ENCODE results near the gene GALNT17.
"Not testable (repeated sequence)": the region's sequence is repeated elsewhere in the genome, so short reads cannot be mapped to it uniquely, and the experiment has no call there.

The GALNT17 gene

DNA sequence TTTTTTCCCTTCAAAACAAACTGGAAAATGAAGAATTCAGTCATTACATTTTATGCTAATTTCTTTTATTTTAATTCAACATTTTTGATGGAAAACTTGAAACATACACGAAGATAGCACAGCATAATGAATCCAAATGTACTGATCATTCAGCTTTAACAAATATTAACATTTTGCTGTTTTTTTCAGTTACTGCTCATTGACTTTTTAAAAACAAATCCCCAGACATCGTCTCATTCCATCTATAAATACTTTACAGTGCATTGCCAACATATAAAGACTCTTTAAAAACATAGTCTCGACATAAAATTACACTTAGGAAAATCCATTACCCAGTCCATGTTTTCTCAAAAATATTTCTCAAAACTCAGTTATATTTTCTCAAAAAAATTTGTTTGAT, 452.3 kb downstream of the GALNT17 start:
- no peak for DNase-seq

DNA sequence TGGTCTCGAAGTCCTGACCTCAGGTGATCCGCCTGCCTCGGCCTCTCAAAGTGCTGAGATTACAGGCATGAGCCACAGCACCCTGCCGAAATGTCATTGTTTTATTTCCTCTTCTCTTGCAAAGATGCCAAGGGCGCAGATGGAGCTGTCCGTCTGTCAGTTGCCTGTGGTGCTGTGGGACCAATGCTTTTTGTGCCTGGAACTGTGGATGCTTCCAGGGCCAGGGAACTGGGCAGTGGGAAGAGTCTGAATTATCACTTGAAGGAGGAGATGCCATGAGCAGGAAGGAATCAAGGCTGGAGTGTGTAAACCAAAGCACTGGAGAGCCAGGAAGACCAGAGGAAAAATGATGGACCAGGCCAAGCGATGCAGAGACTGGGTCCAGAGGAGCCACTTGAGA, 459.9 kb downstream of the GALNT17 start:
- DNase-seq: no peak

DNA sequence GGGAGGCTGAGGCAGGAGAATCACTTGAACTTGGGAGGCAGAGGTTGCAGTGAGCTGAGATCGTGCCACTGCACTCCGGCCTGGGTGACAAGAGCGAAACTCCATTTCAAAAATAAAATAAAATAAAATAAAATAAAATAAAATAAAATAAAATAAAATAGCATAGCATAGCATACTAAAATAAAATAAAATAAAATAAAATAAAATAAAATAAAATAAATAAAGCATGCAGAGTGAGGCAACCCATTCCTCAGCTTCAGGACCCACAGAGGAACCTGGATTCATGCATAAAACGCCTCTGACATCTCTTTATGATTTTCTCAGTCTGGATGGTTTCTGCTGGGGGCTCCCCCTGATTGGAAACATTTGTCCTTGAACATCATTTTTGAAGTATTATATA, 460.4 kb downstream of the GALNT17 start:
- DNase-seq: not testable (repeated sequence)

DNA sequence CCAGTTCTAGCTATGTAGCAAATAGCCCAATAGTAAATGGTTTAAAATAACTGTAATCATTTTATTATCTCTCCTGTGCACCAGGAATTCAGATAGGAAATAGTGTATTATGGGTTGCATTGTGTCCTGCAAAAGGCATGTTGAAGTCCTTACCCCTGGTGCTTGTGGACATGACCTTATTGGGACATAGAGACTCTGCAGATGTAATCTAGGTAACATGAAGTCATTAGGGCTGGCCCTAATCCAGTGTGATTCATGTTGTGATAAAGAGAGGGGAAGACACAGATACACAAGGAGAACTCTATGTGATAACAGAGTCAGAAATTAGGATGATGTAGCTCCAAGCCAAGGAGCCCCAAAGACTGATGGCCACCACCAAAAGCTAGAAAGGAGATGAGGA, 462.8 kb downstream of the GALNT17 start:
- DNase-seq: no peak

DNA sequence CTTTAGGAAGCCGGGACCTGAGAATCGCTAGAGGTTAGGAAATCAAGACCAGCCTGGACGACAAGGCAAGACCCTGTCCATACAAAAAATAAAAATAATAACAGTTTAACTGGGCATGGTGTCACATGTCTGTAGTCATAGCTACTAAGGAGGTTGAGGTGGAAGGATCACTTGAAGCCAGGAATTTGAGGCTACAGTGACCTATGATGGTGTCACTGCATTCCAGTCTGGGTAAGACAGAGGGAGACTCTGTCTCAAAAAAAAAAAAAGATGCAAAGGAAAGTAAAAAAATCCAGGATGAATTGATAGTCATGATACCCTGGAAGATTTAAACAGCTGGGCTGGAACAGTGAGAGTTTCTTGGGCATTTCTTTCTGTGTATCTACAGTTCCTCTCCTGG, 463.2 kb downstream of the GALNT17 start:
- DNase-seq: no peak

DNA sequence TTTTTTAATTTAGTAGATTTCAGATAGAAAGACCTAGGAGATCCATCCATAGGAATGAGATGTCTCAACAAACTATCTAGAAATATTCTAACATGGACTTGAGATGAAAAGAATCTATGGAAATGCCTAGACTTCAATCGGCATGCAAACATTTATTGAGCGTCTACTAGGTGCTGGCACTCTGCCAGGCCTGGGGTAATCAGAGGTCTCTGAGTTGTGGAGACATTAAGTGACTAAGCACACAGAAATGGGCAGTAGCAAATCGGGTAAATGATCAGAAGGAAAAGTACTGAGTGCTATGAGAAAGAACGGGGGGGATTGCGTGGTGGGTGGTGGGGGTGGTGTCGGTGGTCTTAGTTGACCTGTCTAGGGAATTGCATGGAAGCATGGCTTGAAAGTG, 466.6 kb downstream of the GALNT17 start:
- DNase-seq: no peak

DNA sequence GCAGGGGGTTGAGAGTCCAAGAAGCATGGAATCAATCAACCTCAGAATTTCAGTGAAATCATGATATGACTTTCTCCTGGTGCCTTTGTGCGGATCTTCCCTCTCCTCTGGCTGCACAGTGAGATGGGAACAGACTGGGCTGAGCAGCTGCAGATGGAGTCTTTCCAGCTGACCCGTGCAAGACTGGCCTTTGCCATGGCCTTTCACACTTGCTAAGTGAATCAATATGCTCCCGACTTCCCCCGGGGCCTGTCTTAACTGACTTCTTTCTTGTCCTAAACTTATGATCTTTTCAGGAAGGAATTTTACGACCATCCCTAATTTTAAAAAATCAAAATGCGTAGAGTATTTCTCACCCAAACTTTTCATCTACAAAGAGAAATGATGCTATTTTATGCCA, 469.9 kb downstream of the GALNT17 start:
- no peak for DNase-seq

DNA sequence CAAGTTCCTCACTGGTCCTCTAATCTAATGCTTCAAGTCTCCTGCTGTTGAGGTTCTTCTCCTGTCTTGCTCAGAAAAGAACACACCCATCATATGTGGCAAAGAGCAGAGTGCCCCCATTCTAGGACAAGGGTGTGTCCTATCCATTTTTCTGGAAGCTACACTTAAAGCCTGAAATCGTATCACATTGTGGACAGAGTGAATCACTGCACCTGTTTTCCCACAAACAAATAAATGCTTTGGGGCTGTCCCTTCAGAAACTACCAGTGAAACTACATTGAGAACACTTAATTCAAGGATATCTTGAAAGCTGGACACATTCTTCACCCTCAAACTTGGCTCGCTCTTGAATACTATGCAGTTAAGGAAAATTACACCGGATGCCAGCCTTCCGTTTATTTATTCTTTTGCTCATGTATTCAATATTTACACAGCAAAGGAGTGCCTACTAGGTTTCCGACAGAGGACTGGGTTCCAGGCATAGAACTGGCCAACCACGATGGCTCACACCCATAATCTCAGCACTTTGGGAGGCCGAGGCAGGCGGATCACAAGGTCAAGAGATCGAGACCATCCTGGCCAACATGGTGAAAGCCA, 473.0 kb downstream of the GALNT17 start:
- DNase-seq: no peak

DNA sequence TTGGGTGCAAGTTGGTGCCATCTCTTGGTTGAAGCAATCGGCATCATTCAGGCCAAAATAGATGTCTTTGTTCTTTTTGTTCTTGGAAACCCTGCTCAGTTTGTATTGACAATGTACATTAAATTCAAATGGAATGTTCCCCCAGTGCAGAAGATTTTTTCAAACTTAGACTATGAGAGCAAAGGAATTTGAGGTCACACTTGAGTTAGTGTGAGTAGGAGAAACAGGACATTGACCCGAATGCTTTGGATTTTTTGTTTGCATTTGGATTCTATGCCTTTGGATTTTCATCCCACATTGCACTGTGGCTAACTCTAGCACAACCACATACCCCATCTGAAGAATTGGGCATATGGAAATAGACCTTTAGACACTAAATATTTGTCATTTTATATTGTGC, 480.0 kb downstream of the GALNT17 start:
- no peak for DNase-seq

DNA sequence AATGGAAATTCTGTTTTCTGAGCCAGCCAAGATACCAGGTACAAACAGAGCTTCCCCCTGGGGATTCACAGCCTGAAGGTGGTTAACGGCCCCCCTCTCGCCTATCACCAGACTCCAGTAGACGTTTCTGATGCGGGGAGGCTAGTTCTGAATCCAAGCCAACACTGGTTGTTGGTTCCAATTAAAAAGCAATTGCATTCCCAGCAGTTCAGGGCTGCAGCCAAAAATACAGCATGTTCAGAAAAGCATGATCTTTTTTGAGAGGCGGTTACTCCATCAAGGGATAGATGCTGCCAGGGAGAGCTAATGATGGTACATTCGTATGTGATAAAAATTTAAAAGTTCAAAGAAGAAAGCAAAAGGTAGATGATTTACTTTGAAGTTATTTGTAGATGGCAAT, 481.0 kb downstream of the GALNT17 start:
- DNase-seq: no peak

DNA sequence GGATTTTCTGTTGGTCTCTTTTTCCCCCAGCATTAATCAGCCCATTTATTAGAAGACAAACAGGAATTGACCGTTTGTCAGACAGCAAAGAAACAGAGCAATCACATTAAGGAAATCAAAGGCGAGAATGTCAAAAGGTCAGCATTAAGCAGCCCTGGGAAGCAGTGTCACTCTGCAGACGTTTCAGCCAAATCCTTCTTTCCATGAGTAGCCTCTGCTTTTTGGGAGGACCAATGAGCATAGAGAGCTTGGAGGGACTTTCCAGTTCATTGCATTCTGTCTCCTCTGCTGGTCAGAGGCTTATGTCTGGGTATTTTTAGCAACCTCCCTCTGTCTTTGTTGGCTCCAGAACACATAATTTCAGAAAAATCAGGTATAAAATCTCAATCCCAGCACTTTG, 481.4 kb downstream of the GALNT17 start:
- no peak for DNase-seq

DNA sequence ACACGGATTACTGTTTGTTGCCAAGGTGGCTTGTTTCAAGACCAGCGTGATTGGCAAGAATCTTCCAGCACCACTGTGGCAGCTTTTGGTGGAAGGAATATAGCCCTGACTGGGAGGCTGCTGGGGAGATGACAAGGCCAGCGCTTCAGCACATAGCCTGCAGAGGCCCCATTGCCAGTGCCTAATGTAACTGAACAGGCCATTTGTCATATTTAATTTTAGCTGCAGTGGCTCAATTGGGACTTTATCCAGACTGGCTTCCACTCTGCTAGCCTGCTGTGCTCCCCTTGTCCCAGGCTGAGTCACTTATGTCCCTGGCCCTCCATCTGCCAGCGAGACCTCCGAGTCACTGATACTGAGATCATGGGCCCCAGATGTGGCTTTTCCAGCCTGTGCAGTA, 483.1 kb downstream of the GALNT17 start:
- no peak for DNase-seq

DNA sequence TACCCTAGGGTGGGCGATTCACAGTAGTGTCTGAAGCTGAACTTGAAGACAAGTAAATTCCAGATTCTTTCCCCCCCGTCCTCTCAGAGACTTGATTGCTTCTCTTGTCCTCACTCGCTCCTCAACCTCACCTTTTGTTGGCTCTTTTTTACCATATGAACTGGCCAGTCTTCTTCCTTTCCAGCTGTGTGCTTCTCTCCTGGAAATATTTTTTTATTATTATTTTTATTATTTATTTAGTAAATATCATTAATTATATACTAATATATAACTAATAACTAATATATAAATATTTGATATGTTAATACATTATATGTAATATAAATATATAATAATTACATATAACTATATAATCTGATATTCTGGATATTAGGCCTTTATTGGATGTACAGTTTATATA, 484.3 kb downstream of the GALNT17 start:
- no peak for DNase-seq

DNA sequence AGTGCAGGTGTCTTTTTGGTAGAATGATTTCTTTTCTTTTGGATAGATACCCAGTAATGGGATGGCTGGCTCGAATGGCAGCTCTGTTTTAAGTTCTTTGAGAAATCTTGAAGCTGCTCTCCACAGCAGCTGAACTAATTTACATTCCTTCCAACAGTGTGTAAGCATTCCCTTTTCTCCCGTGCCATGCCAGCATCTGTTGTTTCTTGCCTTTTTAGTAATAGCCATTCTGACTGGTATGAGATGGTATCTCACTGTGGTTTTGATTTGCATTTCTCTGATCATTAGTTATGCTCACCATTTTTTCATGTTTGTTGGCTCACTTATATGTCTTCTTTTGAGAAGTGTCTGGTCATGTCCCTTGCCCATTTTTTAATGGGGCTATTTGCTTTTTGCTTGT, 486.3 kb downstream of the GALNT17 start:
- no peak for DNase-seq

DNA sequence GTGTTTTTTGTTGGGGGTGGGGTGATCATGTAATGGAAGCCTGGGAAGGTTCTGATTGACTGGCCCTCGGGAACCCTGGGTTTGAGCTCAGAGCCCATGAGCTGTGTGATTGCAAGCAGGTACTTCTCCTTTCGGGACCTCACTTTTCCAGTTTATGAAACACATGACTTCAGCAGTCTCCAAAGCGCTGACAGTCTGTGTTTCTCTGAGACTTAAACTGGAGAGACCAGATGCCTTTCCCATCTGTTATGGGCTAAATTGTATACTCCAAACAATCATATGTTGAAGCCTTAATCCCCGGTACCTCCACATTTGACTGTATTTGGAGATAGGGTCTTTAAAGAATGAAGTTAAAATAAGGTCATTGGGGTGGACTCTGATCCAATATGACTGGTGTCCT, 493.6 kb downstream of the GALNT17 start:
- DNase-seq: no peak

DNA sequence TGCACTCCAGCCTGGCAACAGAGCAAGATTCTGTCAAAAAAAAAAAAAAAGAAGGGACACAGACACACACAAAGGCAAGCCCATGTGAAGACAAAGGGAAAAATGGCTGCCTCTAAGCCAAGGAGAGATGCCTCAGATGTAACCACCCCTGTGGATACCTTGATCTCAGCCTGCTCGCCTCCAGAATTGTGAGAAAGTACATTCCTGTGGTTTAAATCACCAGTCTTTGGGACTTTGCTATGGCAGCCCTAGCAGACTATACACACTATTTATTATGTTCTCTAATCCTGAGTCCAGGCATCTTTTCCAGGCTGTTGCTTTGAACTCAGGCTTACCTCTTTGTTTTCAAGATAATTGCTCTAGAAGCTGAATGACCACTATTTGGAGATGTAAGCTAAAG, 494.3 kb downstream of the GALNT17 start:
- DNase-seq: no peak

DNA sequence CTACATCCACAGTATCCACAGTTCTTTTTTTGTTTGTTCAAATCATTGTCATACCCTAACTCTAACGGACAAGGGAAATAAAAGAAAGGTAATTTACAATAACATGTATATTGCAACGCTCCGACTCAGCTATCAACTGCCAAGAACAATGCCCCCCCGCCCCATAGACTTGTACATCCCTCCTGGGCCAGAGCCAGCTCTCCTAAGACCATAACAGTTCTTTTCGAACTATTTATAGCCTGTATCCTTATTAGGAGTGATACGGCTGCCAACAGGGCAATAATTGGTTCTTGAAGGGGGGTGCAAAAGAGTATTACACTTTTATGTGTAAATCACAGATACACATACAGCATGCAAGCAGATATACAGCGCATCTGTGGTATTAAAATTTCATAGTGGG, 495.7 kb downstream of the GALNT17 start:
- no peak for DNase-seq

DNA sequence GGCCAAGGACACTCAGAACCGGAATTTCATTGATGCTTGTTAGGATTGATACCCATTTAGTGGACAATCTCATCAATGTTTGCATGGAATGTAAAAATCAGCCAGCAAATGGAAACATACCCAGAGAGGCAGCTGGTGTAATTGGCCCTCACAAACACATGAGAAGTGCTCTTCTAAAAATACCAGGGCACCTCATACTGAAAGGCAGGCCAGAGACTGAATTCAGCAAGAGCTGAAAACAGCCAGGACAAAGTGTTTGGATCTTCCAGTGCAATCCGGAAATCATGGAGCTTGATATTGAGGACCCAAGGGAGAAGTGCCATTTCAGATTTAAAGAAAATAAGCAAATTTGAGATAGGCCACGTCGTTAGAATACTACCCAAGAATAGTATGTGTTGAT, 498.6 kb downstream of the GALNT17 start:
- DNase-seq: no peak

DNA sequence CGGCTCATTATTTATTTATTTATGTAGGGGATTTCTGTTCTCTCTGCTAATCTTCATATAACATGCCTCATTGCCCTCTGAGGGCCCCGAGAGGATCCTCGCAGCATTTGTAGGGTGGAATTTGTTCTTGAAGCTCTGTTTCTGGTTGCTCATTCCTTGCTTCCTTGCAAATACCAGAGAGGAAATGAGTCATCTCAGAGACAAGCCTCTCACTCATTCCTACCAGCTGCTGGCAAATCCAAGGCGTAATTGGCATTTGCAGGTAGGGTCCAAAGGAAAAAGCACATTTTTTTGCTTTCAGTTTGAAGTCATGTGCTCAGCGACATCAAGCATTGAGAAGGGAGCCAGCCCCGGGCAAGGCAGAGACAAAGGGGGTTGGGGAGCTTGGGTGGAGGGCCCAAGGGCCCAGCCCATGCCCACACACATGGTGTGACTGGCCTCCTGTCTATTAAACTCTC, 501.6 kb downstream of the GALNT17 start:
- no peak for DNase-seq

DNA sequence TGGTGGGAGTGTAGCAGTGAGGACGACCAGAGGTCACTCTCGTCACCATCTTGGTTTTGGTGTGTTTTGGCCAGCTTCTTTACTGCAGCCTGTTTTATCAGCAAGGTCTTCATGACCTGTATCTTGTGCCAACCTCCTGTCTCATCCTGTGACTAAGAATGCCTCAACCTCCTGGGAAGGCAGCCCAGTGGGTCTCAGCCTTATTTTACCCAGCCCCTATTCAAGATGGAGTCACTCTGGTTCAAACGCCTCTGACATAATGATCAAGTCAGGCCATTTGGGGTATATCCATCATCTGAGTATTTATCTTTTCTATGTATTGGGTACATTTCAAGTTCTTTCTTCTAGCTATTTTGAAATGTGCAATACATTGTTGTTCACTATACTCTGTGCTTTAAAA, 503.9 kb downstream of the GALNT17 start:
- DNase-seq: not testable (repeated sequence)

DNA sequence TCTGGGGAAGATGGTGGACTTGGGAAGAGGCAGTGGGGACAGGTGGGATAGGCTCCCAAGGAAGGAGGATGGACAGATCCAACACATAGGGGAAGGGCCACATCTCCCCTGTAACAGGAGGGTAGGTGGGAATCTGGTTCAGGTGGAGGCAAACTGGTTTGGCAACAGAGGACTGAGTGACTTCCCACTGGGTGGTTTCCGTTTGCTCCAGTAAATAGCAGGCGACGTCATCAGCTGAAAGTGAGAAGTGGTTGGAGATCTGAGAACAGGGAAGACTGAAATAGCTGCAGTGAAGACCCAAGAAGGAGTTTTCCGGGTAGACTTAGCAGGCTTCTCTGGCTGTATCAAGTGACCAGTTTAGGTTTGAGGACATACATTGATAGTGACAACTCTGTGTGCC, 504.4 kb downstream of the GALNT17 start:
- DNase-seq: no peak

DNA sequence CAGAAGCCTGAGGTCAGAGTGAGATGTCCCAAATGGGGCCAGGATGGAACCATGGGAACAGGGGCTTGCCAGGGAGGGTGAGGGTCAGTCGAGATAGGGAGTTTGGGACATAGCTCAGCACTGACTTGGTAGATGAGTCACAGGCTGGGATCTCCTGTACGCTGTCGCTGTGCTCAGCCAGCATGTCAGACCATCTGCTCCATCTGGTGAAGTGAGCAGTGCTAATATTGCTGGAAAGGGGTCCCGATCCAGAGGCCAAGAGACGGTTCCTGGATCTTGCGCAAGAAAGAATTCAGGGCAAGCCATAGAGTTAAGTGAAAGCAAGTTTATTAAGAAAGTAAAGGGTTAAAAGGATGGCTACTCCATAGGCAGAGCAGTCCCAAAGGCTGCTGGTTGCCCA, 505.6 kb downstream of the GALNT17 start:
- DNase-seq: no peak

DNA sequence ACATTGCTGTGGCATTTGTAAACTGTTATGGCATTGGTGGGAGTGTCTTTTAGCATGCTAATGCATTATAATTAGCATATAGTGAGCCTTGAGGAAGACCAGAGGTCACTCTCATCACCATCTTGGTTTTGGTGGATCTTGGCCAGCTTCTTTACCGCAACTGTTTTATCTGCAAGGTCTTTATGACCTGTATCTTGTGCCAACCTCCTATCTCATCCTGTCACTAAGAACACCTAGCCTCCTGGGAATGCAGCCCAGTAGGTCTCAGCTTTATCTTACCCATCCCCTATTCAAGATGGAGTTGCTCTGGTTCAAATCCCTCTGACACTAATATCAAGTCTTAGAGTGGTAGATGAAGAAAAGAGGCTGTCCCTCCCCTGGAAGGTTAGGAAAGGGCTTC, 506.2 kb downstream of the GALNT17 start:
- no peak for DNase-seq

DNA sequence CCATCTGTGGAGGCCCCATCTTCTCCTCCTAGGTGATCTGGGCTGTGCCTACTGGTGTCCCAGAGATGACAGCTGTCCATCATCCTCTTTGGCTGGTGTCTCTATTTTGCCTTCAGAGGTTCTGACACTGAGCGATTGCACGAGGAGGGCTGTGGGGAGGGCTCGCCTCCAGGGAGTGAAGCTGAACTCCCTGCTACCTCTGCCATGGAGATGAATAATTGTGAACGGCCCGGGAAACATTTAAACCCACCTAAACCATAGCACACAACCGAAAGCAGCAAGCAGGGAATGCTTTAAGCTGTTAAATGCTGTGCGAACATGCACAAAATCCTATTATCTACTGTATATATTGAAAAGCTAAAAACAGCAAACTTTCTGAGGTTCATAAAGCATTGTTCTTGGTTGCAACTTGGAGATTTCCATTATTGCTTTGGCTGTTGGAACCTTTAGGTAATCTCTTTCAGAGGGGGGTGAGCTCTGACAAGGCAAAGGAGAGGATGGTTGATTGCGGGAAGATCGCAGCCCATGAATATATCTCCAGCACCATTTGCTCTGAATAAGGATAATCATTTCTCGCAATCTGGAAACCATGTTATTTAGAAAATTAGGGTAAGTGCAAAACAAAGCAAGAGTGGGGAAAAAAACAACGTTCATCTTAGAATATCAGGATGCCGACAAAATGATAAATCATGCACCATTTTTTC, 507.6 kb downstream of the GALNT17 start:
- no peak for DNase-seq

DNA sequence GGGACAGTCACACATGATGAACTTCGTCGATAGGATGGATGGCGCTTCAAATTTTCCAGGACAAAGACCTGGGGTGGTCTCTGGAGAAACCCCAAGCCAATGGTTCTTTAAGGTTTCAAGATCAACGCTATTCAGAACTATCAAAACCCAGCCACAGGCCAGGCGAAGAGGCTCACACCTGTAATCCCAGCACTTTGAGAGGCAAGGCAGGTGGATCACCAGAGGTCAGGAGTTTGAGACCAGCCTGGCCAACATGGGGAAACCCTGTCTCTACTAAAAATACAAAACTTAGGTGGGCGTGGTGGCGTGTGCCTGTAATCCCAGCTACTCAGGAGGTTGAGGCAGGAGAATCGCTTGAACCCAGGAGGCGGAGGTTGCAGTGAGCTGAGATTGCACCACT, 511.1 kb downstream of the GALNT17 start:
- not testable (repeated sequence) for DNase-seq
